A549 (cell line): ENCODE measurements around the gene TCTN2. TPM values are rescaled to one million over a fixed set of nuclear protein-coding genes. Genes with fewer than 3 reads are reported as not detected.

Source experiments
- ATAC-seq, 2 experiments: fragments of 200-7000 bp in 1 of 2; fragments of >200 bp in 1 of 2; cut with Nextera tagmentation in 1 of 2; cut with Tn5 transposase in 1 of 2; 3 replicates each; pipeline versions ENCODE4 v1.8.0 to v1.9.1; 2018 to 2020; ENCODE audit warnings: mild to moderate bottlenecking in 1 of 2, moderate library complexity in 1 of 2
- CTCF ChIA-PET: fragments of 300-600 bp; sonication (Branson Sonifier 250); formaldehyde crosslinking; extraction: SDS; loops from one replicate; lab custom pipeline; 2021; ENCODE audit warnings: antibody characterized with exemption, inconsistent platforms; lab: Yijun Ruan, JAX
- POLR2A ChIA-PET: fragments of 350-600 bp; formaldehyde crosslinking; extraction: SDS; loops from one replicate; lab custom pipeline; 2021; ENCODE audit warnings: antibody characterized with exemption, inconsistent platforms; lab: Yijun Ruan, JAX
- DNase-seq, 2 experiments: peaks; one replicate each; pipeline versions ENCODE4 v3.0.0 to v3.0.0-alpha.2; 2011 to 2016; ENCODE audit warnings: low read depth in 1 of 2, low spot score in 1 of 2
- FAIRE-seq: peaks from 2 replicates; lab custom pipeline; 2011; peaks lifted over from hg19 to GRCh38; lab: Jason Lieb, UNC
- H3K27ac ChIP-seq, 2 experiments: fragments of >200 bp; sonication (Bioruptor Twin); formaldehyde crosslinking; 3 replicates each; pipeline ENCODE4 v1.5.1; 2016 to 2017
- H3K4me1 ChIP-seq: fragments of >200 bp; sonication (Bioruptor Twin); formaldehyde crosslinking; 3 replicates; pipeline ENCODE4 v1.6.1; 2016
- H3K4me2 ChIP-seq: fragments of >200 bp; sonication (Bioruptor Twin); formaldehyde crosslinking; 3 replicates; pipeline ENCODE4 v1.6.1; 2016
- H3K4me3 ChIP-seq: fragments of >200 bp; sonication (Bioruptor Twin); formaldehyde crosslinking; 3 replicates; pipeline ENCODE4 v1.5.1; 2016
- H3K9me3 ChIP-seq: fragments of >200 bp; sonication (Bioruptor Twin); formaldehyde crosslinking; 3 replicates; pipeline ENCODE4 v1.6.1; 2016
- CBX2 ChIP-seq: fragments of 200-600 bp; sonication (generic); IDR thresholded peaks from 2 replicates; pipeline ENCODE4 v1.6.1; 2016; ENCODE audit warnings: low read depth, mild to moderate bottlenecking, borderline replicate concordance
- CEBPB ChIP-seq, 2 experiments: fragments of >200 bp in 1 of 2; sonication (Bioruptor Twin) in 1 of 2; formaldehyde crosslinking in 1 of 2; IDR thresholded peaks; 2 replicates each; pipeline ENCODE4 v1.6.1; 2012 to 2016
- EP300 ChIP-seq, 2 experiments: fragments of >200 bp; sonication (Bioruptor Twin); formaldehyde crosslinking; IDR thresholded peaks; 2 replicates in 1 of 2; 3 replicates in 1 of 2; pipeline ENCODE4 v1.6.1; 2016 to 2017
- ESRRA ChIP-seq: fragments of 150-350 bp; IDR thresholded peaks from 2 replicates; pipeline ENCODE4 v1.6.1; 2014; ENCODE audit warnings: mild to moderate bottlenecking, low read length, borderline replicate concordance
- FOSB ChIP-seq: fragments of 250-450 bp; sonication (Bioruptor Pico); IDR thresholded peaks from 2 replicates; pipeline ENCODE4 v1.5.0; 2020; ENCODE audit warnings: mild to moderate bottlenecking, moderate library complexity
- FOXS1 ChIP-seq: fragments of 250-450 bp; sonication (Bioruptor Pico); IDR thresholded peaks from 2 replicates; pipeline ENCODE4 v1.5.0; 2020; ENCODE audit warnings: mild to moderate bottlenecking, moderate library complexity
- HDAC2 ChIP-seq: fragments of 200-600 bp; sonication (generic); IDR thresholded peaks from 2 replicates; pipeline ENCODE4 v1.6.1; 2016
- NFE2L2 ChIP-seq: fragments of 150-350 bp; conservative IDR thresholded peaks from 2 replicates; pipeline ENCODE4 v1.6.1; 2014; ENCODE audit warnings: low read length
- PHF8 ChIP-seq: fragments of 200-600 bp; sonication (generic); IDR thresholded peaks from 2 replicates; pipeline ENCODE4 v1.6.1; 2016; ENCODE audit warnings: low read depth, mild to moderate bottlenecking, antibody characterized with exemption, moderate library complexity, borderline replicate concordance
- POLR2AphosphoS2 ChIP-seq: conservative IDR thresholded peaks from 2 replicates; pipeline ENCODE4 v1.6.1; 2012; ENCODE audit warnings: low read length, improper control_type of control experiment, inconsistent platforms
- RAD21 ChIP-seq, 2 experiments: fragments of >200 bp in 1 of 2; sonication (Bioruptor Twin) in 1 of 2; formaldehyde crosslinking in 1 of 2; IDR thresholded peaks in 1 of 2; conservative IDR thresholded peaks in 1 of 2; 2 replicates in 1 of 2; 3 replicates in 1 of 2; pipeline ENCODE4 v1.6.1; 2012 to 2018; ENCODE audit warnings: inconsistent platforms in 1 of 2
- RFX5 ChIP-seq: fragments of 450-650 bp; IDR thresholded peaks from 2 replicates; pipeline ENCODE4 v1.7.1; 2014; ENCODE audit warnings: antibody characterized with exemption, mild to moderate bottlenecking, moderate library complexity
- SMC3 ChIP-seq: fragments of >200 bp; sonication (Bioruptor Twin); formaldehyde crosslinking; IDR thresholded peaks from 3 replicates; pipeline ENCODE4 v1.6.1; 2018; ENCODE audit warnings: inconsistent platforms
- ZFP36 ChIP-seq: fragments of 450-650 bp; IDR thresholded peaks from 2 replicates; pipeline ENCODE4 v1.6.1; 2014; ENCODE audit warnings: borderline replicate concordance; ENCODE audit not compliant: partially characterized antibody
- ZSCAN20 ChIP-seq: fragments of 250-450 bp; sonication (Bioruptor Pico); IDR thresholded peaks from 2 replicates; pipeline ENCODE4 v1.8.0; 2022; ENCODE audit warnings: mild to moderate bottlenecking, moderate library complexity
- WGBS: methylation state at CpG from one replicate; pipeline ENCODE4 v1.1.6; 2017; ENCODE audit errors: missing lambda C conversion rate; 5-methylcytosine and 5-hydroxymethylcytosine counted together
- polyA plus RNA-seq, 4 experiments: library from polyadenylated mRNA; depleted of rRNA in 3 of 4; stranded (reverse); fragments of >200 nt; fragmentation: RNase III in 1 of 4; extraction: RNeasy Plus Mini Kit Qiagen cat#74134 plus additional on column Dnase treatment in 1 of 4; gene quantifications; 2 replicates in 3 of 4; 3 replicates in 1 of 4; pipeline ENCODE4 v1.2.3, GENCODE V29; 2011 to 2017
- TF ChIP-seq, protein P1 (sequence below): IDR thresholded peaks from 2 replicates; pipeline ENCODE4 v1.6.1; 2012
- TF ChIP-seq, protein P2 (sequence below): fragments of >200 bp; sonication (Bioruptor Twin); formaldehyde crosslinking; IDR thresholded peaks from 3 replicates; pipeline ENCODE4 v1.5.1; 2016
- TF ChIP-seq, protein P3 (sequence below): fragments of 250-450 bp; sonication (Bioruptor Pico); IDR thresholded peaks from 2 replicates; pipeline ENCODE4 v1.5.0; 2021; ENCODE audit warnings: mild to moderate bottlenecking, moderate library complexity, borderline replicate concordance
- TF ChIP-seq, protein P4 (sequence below): IDR thresholded peaks from 2 replicates; pipeline ENCODE4 v1.6.1; 2012; ENCODE audit warnings: low read depth, borderline replicate concordance
- TF ChIP-seq, protein P5 (sequence below): fragments of 250-450 bp; sonication (Bioruptor Pico); IDR thresholded peaks from 2 replicates; pipeline ENCODE4 v1.5.0; 2020; ENCODE audit warnings: low read depth, mild to moderate bottlenecking, moderate library complexity

Gene TCTN2
- polyA plus RNA-seq, 2 of the 4 experiments (the other 2 are of a cell fraction), result 8.6 to 14.3 TPM

DNA sequence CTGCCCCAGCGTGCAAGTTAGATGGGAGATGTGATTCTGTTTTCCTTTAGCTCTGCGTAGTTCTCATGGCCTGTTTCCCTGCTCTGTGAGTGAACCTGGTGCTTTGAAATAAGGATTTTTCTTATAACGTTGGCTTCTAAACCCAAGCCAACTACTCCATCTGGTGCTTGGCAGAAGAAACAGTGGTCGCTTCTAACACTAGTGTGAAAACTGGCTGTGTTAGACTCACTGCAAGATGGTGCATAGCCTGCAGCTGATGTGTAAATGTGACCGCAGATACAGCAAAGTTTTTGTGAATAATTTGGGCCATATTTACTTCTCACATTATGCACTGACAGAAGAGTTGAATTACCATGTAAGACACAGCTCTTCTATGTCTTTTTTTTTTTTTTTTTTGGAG lies 25.0 kb upstream of the TCTN2 start:
- H3K4me1 ChIP-seq, result no peaks in the 10 kb centered on the region
- ATAC-seq, result no peak
- 93% methylated on average over 5 of the region's 5 CpGs for WGBS
- no peak for FAIRE-seq
- ChIA-PET CTCF (no interaction called here), POLR2A (no interaction called here)
- H3K9me3 ChIP-seq, result no peaks in the 10 kb centered on the region
- H3K27ac ChIP-seq, result no peak overlapping the region
- H3K4me3 ChIP-seq, result no peak overlapping the region
- H3K4me2 ChIP-seq, result no peak overlapping the region
- no peak for DNase-seq
- TF ChIP-seq, protein P1, sequence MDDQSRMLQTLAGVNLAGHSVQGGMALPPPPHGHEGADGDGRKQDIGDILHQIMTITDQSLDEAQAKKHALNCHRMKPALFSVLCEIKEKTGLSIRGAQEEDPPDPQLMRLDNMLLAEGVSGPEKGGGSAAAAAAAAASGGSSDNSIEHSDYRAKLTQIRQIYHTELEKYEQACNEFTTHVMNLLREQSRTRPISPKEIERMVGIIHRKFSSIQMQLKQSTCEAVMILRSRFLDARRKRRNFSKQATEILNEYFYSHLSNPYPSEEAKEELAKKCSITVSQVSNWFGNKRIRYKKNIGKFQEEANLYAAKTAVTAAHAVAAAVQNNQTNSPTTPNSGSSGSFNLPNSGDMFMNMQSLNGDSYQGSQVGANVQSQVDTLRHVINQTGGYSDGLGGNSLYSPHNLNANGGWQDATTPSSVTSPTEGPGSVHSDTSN, result no peak
- no peak for TF ChIP-seq ZSCAN20
- no peak for TF ChIP-seq ESRRA
- TF ChIP-seq, protein P2, sequence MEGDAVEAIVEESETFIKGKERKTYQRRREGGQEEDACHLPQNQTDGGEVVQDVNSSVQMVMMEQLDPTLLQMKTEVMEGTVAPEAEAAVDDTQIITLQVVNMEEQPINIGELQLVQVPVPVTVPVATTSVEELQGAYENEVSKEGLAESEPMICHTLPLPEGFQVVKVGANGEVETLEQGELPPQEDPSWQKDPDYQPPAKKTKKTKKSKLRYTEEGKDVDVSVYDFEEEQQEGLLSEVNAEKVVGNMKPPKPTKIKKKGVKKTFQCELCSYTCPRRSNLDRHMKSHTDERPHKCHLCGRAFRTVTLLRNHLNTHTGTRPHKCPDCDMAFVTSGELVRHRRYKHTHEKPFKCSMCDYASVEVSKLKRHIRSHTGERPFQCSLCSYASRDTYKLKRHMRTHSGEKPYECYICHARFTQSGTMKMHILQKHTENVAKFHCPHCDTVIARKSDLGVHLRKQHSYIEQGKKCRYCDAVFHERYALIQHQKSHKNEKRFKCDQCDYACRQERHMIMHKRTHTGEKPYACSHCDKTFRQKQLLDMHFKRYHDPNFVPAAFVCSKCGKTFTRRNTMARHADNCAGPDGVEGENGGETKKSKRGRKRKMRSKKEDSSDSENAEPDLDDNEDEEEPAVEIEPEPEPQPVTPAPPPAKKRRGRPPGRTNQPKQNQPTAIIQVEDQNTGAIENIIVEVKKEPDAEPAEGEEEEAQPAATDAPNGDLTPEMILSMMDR, result no peak
- TF ChIP-seq NFE2L2, result no peak
- no peak for TF ChIP-seq PHF8
- no peak for TF ChIP-seq CEBPB (IDR thresholded peaks at IDR 0.05)
- no peak for TF ChIP-seq FOSB (CRISPR knock-in tag)
- TF ChIP-seq, protein P3, sequence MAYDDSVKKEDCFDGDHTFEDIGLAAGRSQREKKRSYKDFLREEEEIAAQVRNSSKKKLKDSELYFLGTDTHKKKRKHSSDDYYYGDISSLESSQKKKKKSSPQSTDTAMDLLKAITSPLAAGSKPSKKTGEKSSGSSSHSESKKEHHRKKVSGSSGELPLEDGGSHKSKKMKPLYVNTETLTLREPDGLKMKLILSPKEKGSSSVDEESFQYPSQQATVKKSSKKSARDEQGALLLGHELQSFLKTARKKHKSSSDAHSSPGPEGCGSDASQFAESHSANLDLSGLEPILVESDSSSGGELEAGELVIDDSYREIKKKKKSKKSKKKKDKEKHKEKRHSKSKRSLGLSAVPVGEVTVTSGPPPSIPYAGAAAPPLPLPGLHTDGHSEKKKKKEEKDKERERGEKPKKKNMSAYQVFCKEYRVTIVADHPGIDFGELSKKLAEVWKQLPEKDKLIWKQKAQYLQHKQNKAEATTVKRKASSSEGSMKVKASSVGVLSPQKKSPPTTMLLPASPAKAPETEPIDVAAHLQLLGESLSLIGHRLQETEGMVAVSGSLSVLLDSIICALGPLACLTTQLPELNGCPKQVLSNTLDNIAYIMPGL (CRISPR knock-in tag), result no peak
- TF ChIP-seq, protein P4, sequence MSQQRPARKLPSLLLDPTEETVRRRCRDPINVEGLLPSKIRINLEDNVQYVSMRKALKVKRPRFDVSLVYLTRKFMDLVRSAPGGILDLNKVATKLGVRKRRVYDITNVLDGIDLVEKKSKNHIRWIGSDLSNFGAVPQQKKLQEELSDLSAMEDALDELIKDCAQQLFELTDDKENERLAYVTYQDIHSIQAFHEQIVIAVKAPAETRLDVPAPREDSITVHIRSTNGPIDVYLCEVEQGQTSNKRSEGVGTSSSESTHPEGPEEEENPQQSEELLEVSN, result no peak
- TF ChIP-seq CBX2, result no peak
- TF ChIP-seq POLR2AphosphoS2, result no peak

DNA sequence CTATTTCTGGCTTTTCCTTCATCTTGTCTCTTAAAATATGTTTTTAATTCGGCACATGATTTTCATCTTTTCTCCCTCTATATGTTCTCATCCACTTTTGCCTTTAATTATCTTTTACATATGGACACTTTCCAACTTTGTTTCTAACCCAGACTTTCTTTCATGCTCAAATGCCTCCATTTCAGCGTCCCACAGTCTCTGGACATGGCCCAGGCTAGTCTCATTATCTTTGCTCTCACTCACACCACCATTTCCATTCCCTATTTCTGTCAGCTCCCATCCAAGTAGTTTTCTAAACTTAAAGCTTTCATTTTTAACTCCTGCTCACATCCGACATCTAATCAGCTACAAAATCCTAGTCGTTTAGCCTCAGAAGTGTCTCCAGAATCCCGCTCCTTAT lies 22.5 kb upstream of the TCTN2 start:
- POLR2A ChIA-PET, result no interaction called here

More for the DNA sequence above, 22.5 kb upstream of the TCTN2 start:
- DNase-seq (no peak), FAIRE-seq (no peak), ATAC-seq (no peak)
- H3K9me3 ChIP-seq, result no peaks in the 10 kb centered on the region
- 94% methylated on average over 5 of the region's 5 CpGs for WGBS
- no peak overlapping the region for H3K4me2 ChIP-seq
- no peaks in the 10 kb centered on the region for H3K4me1 ChIP-seq
- no peak overlapping the region for H3K27ac ChIP-seq
- TF ChIP-seq, protein P4, result no peak
- no peak for TF ChIP-seq SMC3
- no peak for TF ChIP-seq RAD21 (conservative IDR thresholded peaks at IDR 0.05 in 1 of 2, IDR thresholded peaks at IDR 0.05 in 1 of 2)
- no peak for TF ChIP-seq RFX5
- TF ChIP-seq HDAC2, result no peak
- TF ChIP-seq EP300 (IDR thresholded peaks at IDR 0.05), result no peak
- TF ChIP-seq, protein P1, result no peak
- TF ChIP-seq, protein P5, sequence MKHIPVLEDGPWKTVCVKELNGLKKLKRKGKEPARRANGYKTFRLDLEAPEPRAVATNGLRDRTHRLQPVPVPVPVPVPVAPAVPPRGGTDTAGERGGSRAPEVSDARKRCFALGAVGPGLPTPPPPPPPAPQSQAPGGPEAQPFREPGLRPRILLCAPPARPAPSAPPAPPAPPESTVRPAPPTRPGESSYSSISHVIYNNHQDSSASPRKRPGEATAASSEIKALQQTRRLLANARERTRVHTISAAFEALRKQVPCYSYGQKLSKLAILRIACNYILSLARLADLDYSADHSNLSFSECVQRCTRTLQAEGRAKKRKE, result no peak
- TF ChIP-seq ZFP36, result no peak
- TF ChIP-seq FOXS1, result no peak
- H3K4me3 ChIP-seq, result no peak overlapping the region
- CTCF ChIA-PET, result no interaction called here
